Measurements from ENCODE around the gene XNDC1N.
"Not testable (repeated sequence)": the region's sequence is repeated elsewhere in the genome, so short reads cannot be mapped to it uniquely, and the experiment has no call there.

Gene XNDC1N

GRCh38 chr11:71929491-71929890 is 1.1 kb upstream of the XNDC1N start:
- H3K27me3 ChIP-seq (ENCODE audit: control insufficient read depth, insufficient read depth, low read length), result no peaks in the 10 kb centered on the region
- H3K27ac ChIP-seq (ENCODE audit: low read length), result no peak overlapping the region
- peaks cover 9% of the 10 kb centered on the region for H3K4me1 ChIP-seq (ENCODE audit: control insufficient read depth, low read depth, low read length)
- no peaks in the 10 kb centered on the region for H3K36me3 ChIP-seq (ENCODE audit: control insufficient read depth, low read depth, low read length)
- peak overlapping the region; percentile 93 for H3K4me3 ChIP-seq (ENCODE audit: low read length)
- no peaks in the 10 kb centered on the region for H3K9me3 ChIP-seq (ENCODE audit: control insufficient read depth, low read depth, low read length)
- peak overlapping the region; percentile 97 for H3K9ac ChIP-seq (ENCODE audit: low read length)

- Histone ChIP-seq H3K9me3 (ENCODE audit: control insufficient read depth, low read depth, low read length) (no peaks in the 10 kb centered on the region), H3K4me3 (ENCODE audit: low read length) (peak within 1 kb of the TSS; percentile 93), H3K9ac (ENCODE audit: low read length) (peak within 1 kb of the TSS; percentile 97), H3K36me3 (ENCODE audit: control insufficient read depth, low read depth, low read length) (no peaks in the 10 kb centered on the region), H3K4me1 (ENCODE audit: control insufficient read depth, low read depth, low read length) (peaks cover 9% of the 10 kb centered on the region), H3K27ac (ENCODE audit: low read length) (peak within 1 kb of the TSS; percentile 99), H3K27me3 (ENCODE audit: control insufficient read depth, insufficient read depth, low read length) (no peaks in the 10 kb centered on the region)
Measured at GRCh38 chr11:71928737-71929443, 496 bp upstream of the XNDC1N start, which contains the start of gene RNF121. TSS of gene RNF121 (plus strand) at chr11:71929046. CDS start at chr11:71929062, 16 bp downstream.

DNA sequence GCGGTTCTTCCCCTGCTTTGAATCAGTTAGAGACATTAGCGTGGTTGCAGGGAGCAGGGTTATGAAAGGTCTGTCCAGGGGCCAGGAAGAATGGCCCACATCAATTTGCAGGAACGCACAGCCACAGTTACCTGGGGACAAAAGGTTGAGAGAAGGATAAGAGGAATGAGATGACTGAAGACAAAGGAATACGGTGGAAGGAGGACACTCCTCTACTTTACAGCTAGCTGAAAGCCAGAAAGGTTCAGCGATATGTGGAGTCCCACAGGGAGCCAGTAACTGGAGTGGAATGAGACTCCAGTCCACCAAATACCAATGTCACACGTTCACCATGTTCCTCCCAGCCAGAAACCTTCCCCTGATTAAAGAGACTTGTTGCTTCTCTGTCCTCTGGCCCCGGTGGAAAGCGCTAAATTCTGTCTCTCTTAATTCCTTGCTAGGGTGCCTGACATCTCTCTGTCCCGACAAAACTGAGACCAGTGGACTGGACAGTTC is 10.7 kb downstream of the XNDC1N start:
- no peak overlapping the region for H3K4me3 ChIP-seq (ENCODE audit: low read length)
- H3K27me3 ChIP-seq (ENCODE audit: control insufficient read depth, insufficient read depth, low read length), result no peaks in the 10 kb centered on the region
- H3K27ac ChIP-seq (ENCODE audit: low read length), result no peak overlapping the region
- H3K9ac ChIP-seq (ENCODE audit: low read length), result no peak overlapping the region
- peaks cover 31% of the 10 kb centered on the region for H3K36me3 ChIP-seq (ENCODE audit: control insufficient read depth, low read depth, low read length)
- H3K9me3 ChIP-seq (ENCODE audit: control insufficient read depth, low read depth, low read length), result no peaks in the 10 kb centered on the region
- no peaks in the 10 kb centered on the region for H3K4me1 ChIP-seq (ENCODE audit: control insufficient read depth, low read depth, low read length)

DNA sequence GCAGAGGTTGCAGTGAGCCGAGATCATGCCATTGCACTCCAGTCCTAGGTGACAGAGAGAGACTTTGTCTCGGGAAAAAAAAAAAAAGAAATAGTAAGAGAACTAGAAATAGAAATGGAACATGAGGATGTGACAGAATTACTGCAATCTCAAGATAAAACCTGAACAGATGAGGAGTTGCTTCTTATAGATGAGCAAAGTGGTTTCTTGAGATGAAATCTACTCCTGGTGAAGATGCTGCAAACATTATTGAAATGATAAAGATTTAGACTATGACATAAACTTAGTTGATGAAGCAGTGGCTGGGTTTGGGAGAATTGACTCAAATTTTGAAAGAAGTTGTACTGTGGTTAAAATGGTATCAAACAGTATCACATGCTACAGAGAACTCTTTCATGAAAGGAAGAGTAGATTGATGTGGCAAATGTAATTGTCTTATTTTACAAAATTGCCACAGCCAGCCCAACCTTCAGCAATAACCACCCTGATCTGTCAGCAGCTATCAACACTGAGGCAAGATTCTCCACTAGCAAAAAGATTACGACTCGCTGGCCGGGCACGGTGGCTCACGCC is 13.7 kb downstream of the XNDC1N start:
- H3K36me3 ChIP-seq (ENCODE audit: control insufficient read depth, low read depth, low read length), result peaks cover 31% of the 10 kb centered on the region
- no peak overlapping the region for H3K9ac ChIP-seq (ENCODE audit: low read length)
- H3K27ac ChIP-seq (ENCODE audit: low read length), result no peak overlapping the region
- no peaks in the 10 kb centered on the region for H3K4me1 ChIP-seq (ENCODE audit: control insufficient read depth, low read depth, low read length)
- no peaks in the 10 kb centered on the region for H3K27me3 ChIP-seq (ENCODE audit: control insufficient read depth, insufficient read depth, low read length)
- H3K9me3 ChIP-seq (ENCODE audit: control insufficient read depth, low read depth, low read length), result no peaks in the 10 kb centered on the region
- H3K4me3 ChIP-seq (ENCODE audit: low read length), result no peak overlapping the region

DNA sequence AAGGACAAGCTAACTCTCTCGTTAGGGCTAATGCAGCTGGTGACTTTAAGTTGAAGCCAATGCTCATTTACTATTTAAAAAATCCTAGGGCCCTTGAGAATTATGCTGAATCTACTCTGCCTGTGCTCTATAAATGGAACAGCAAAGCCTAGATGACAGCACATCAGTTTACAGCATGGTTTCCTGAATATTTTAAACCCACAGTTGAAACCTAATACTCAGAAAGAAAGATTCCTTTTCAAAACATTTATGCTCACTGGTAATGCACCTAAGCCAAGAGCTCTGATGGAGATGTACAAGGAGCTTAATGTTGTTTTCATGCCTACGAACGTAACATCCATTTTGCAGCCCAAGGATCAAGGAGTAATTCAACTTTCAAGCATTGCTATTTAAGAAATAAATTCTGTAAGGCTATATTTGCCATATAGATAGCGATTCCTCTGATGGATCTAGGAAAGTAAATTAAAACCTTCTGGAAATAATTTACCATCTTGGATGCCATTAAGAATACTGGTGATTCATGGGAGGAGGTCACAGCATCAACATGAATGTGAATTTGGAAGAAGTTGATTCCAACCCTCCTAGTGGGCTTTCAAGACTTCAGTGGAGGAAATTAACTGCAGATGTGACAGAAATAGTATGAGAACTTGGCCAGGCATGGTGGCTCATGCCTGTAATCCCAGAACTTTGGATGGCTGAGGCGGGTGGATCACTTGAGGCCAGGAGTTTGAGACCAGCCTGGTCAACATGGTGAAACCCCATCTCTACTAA is 14.5 kb downstream of the XNDC1N start:
- H3K36me3 ChIP-seq (ENCODE audit: control insufficient read depth, low read depth, low read length), result peaks cover 31% of the 10 kb centered on the region

GRCh38 chr11:71911986-71912340 is 16.4 kb downstream of the XNDC1N start:
- H3K27me3 ChIP-seq (ENCODE audit: control insufficient read depth, insufficient read depth, low read length); H3K9ac ChIP-seq (ENCODE audit: low read length); H3K4me3 ChIP-seq (ENCODE audit: low read length); H3K27ac ChIP-seq (ENCODE audit: low read length); H3K4me1 ChIP-seq (ENCODE audit: control insufficient read depth, low read depth, low read length); H3K9me3 ChIP-seq (ENCODE audit: control insufficient read depth, low read depth, low read length): not testable (repeated sequence)
- peaks cover 25% of the 10 kb centered on the region for H3K36me3 ChIP-seq (ENCODE audit: control insufficient read depth, low read depth, low read length)

More for the DNA sequence above, 14.5 kb downstream of the XNDC1N start:
- Histone ChIP-seq H3K9ac (ENCODE audit: low read length) (no peak overlapping the region), H3K27me3 (ENCODE audit: control insufficient read depth, insufficient read depth, low read length) (no peaks in the 10 kb centered on the region), H3K4me3 (ENCODE audit: low read length) (no peak overlapping the region), H3K9me3 (ENCODE audit: control insufficient read depth, low read depth, low read length) (no peaks in the 10 kb centered on the region), H3K4me1 (ENCODE audit: control insufficient read depth, low read depth, low read length) (no peaks in the 10 kb centered on the region), H3K27ac (ENCODE audit: low read length) (no peak overlapping the region)

GRCh38 chr11:71911321-71911985 is 16.9 kb downstream of the XNDC1N start:
- H3K9ac ChIP-seq (ENCODE audit: low read length); H3K27ac ChIP-seq (ENCODE audit: low read length); H3K9me3 ChIP-seq (ENCODE audit: control insufficient read depth, low read depth, low read length); H3K4me1 ChIP-seq (ENCODE audit: control insufficient read depth, low read depth, low read length); H3K4me3 ChIP-seq (ENCODE audit: low read length); H3K27me3 ChIP-seq (ENCODE audit: control insufficient read depth, insufficient read depth, low read length): not testable (repeated sequence)
- peaks cover 22% of the 10 kb centered on the region for H3K36me3 ChIP-seq (ENCODE audit: control insufficient read depth, low read depth, low read length)

GRCh38 chr11:71910775-71911174 is 17.6 kb downstream of the XNDC1N start:
- H3K4me3 ChIP-seq (ENCODE audit: low read length); H3K9me3 ChIP-seq (ENCODE audit: control insufficient read depth, low read depth, low read length); H3K27ac ChIP-seq (ENCODE audit: low read length); H3K9ac ChIP-seq (ENCODE audit: low read length); H3K27me3 ChIP-seq (ENCODE audit: control insufficient read depth, insufficient read depth, low read length); H3K4me1 ChIP-seq (ENCODE audit: control insufficient read depth, low read depth, low read length): not testable (repeated sequence)
- H3K36me3 ChIP-seq (ENCODE audit: control insufficient read depth, low read depth, low read length), result peaks cover 16% of the 10 kb centered on the region

DNA sequence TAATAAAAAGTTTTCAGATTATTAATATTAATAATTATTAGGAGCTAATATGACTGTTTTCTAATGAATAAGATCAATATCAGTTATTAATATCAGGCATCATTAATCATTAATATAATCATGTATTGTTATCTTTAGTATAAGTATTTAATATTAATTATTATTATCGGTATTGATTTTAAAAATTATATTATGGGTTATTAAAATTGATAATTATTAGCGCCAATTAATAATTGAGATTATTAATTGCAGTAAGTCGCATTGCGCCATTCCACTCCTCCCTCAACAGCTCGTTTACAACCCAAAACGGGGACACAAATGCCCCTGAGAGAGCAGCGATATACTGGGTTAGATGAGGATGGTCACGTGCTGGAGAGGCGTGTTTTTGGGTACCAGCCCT is 20.2 kb downstream of the XNDC1N start:
- no peak overlapping the region for H3K27ac ChIP-seq (ENCODE audit: low read length)
- no peak overlapping the region for H3K4me3 ChIP-seq (ENCODE audit: low read length)
- no peaks in the 10 kb centered on the region for H3K27me3 ChIP-seq (ENCODE audit: control insufficient read depth, insufficient read depth, low read length)
- H3K9ac ChIP-seq (ENCODE audit: low read length), result no peak overlapping the region
- H3K36me3 ChIP-seq (ENCODE audit: control insufficient read depth, low read depth, low read length), result no peaks in the 10 kb centered on the region
- no peaks in the 10 kb centered on the region for H3K9me3 ChIP-seq (ENCODE audit: control insufficient read depth, low read depth, low read length)
- H3K4me1 ChIP-seq (ENCODE audit: control insufficient read depth, low read depth, low read length), result no peaks in the 10 kb centered on the region

DNA sequence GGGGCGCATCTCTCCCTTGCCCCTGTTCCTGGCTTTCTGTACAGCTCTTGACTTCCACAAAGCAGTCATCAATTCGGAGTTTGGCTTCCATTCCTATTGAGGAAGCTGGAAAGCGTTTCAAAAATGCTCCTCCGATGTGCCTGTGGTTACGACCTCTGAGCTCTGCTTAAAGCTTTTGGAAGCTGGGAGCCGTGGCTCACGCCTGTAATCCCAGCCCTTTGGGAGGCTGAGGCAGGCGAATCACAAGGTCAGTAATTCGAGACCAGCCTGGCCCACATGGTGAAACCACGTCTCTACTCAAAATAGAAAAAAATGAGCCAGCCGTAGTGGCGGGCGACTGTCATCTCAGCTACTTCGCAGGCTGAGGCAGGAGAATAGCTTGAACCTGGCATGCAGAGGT is 27.3 kb downstream of the XNDC1N start:
- not testable (repeated sequence) for H3K4me3 ChIP-seq (ENCODE audit: low read length); H3K4me1 ChIP-seq (ENCODE audit: control insufficient read depth, low read depth, low read length); H3K27ac ChIP-seq (ENCODE audit: low read length); H3K9ac ChIP-seq (ENCODE audit: low read length); H3K36me3 ChIP-seq (ENCODE audit: control insufficient read depth, low read depth, low read length); H3K27me3 ChIP-seq (ENCODE audit: control insufficient read depth, insufficient read depth, low read length); H3K9me3 ChIP-seq (ENCODE audit: control insufficient read depth, low read depth, low read length)

- no peaks in the 10 kb centered on the region for H3K36me3 ChIP-seq (ENCODE audit: control insufficient read depth, low read depth, low read length)
- H3K27me3 ChIP-seq (ENCODE audit: control insufficient read depth, insufficient read depth, low read length), result no peaks in the 10 kb centered on the region
- H3K9ac ChIP-seq (ENCODE audit: low read length), result no peak overlapping the region
- H3K9me3 ChIP-seq (ENCODE audit: control insufficient read depth, low read depth, low read length), result no peaks in the 10 kb centered on the region
- H3K4me1 ChIP-seq (ENCODE audit: control insufficient read depth, low read depth, low read length), result no peaks in the 10 kb centered on the region
- H3K4me3 ChIP-seq (ENCODE audit: low read length), result no peak overlapping the region
- no peak overlapping the region for H3K27ac ChIP-seq (ENCODE audit: low read length)
Measured at GRCh38 chr11:71895961-71896360, 32.4 kb downstream of the XNDC1N start.
